OCI-LY3 (cell line): ENCODE results near the gene XCL2.
"Not testable (repeated sequence)": the region's sequence is repeated elsewhere in the genome, so short reads cannot be mapped to it uniquely, and the experiment has no call there.

Experiments used
- H2AFZ ChIP-seq: fragments of 200-600, 300-600 bp; shearing (Covaris generic); 2 replicates; pipeline ENCODE4 v1.6.0; 2014; ENCODE audit warnings: antibody characterized with exemption, low read depth, low read length
- H3K27ac ChIP-seq: fragments of 200-600, 300-600 bp; sonication (generic); 2 replicates; pipeline ENCODE4 v1.5.1; 2014; ENCODE audit warnings: mild to moderate bottlenecking, low read length, moderate library complexity, mixed read lengths
- H3K27me3 ChIP-seq: fragments of 200-600, 300-600 bp; sonication (generic); 2 replicates; pipeline ENCODE4 v1.6.1; 2014; ENCODE audit warnings: low read depth, low read length, mixed read lengths
- H3K36me3 ChIP-seq: fragments of 200-600, 300-600 bp; sonication (generic); replicated peaks from 2 replicates; pipeline ENCODE3; 2014; ENCODE audit warnings: low read depth, low read length, mixed read lengths
- H3K4me1 ChIP-seq: fragments of 300-600, 200-600 bp; sonication (generic); 2 replicates; pipeline ENCODE4 v1.6.1; 2014; ENCODE audit warnings: low read length, mixed read lengths
- H3K4me2 ChIP-seq: fragments of 200-600, 300-600 bp; sonication (generic); 2 replicates; pipeline ENCODE4 v1.6.1; 2014; ENCODE audit warnings: low read length, mixed read lengths
- H3K4me3 ChIP-seq: fragments of 300-600, 200-600 bp; sonication (generic); 2 replicates; pipeline ENCODE4 v1.5.1; 2014; ENCODE audit warnings: antibody characterized with exemption, mild to moderate bottlenecking, low read length, moderate library complexity
- H3K79me2 ChIP-seq: fragments of 300-600, 200-600 bp; shearing (Covaris generic); 2 replicates; pipeline ENCODE4 v1.6.1; 2014; ENCODE audit warnings: mild to moderate bottlenecking, low read length, mixed read lengths
- H3K9ac ChIP-seq: fragments of 300-600, 200-600 bp; shearing (Covaris generic); 2 replicates; pipeline ENCODE4 v1.6.0; 2014; ENCODE audit warnings: mild to moderate bottlenecking, low read length, moderate library complexity
- H3K9me3 ChIP-seq: fragments of 200-600, 300-600 bp; shearing (Covaris generic); 2 replicates; pipeline ENCODE4 v1.6.1; 2014; ENCODE audit warnings: low read length, mixed read lengths; ENCODE audit not compliant: insufficient read depth
- H4K20me1 ChIP-seq: fragments of 200-600, 300-600 bp; sonication (generic); 2 replicates; pipeline ENCODE4 v1.6.1; 2016; ENCODE audit warnings: low read length, mixed read lengths; ENCODE audit not compliant: insufficient read depth
- CTCF ChIP-seq: fragments of 200-600, 300-600 bp; sonication (generic); IDR thresholded peaks from 2 replicates; pipeline ENCODE4 v1.5.1; 2014; ENCODE audit warnings: antibody characterized with exemption, low read length, low read depth
- EZH2phosphoT487 ChIP-seq: fragments of 200-600 bp; shearing (Covaris generic); IDR thresholded peaks from 2 replicates; pipeline ENCODE4 v1.6.1; 2018; ENCODE audit warnings: antibody characterized with exemption, mixed run types, low read depth

The XCL2 gene

GRCh38 chr1:168543840-168544498, at the start of gene XCL2:
Gene XCL2, minus strand, starts transcription at chr1:168543997. Its CDS starts 33 bp downstream, at chr1:168543964.
- H4K20me1 ChIP-seq, H3K79me2 ChIP-seq, H3K27me3 ChIP-seq, H3K4me2 ChIP-seq, H3K4me3 ChIP-seq, H2AFZ ChIP-seq, H3K4me1 ChIP-seq, H3K36me3 ChIP-seq, H3K9ac ChIP-seq, H3K27ac ChIP-seq, H3K9me3 ChIP-seq: not testable (repeated sequence)

GRCh38 chr1:168591641-168592250, 47.9 kb upstream of the XCL2 start:
- H4K20me1 ChIP-seq, result no peaks in the 10 kb centered on the region
- H3K4me3 ChIP-seq, result no peak overlapping the region
- H3K4me1 ChIP-seq, result no peaks in the 10 kb centered on the region
- no peaks in the 10 kb centered on the region for H3K36me3 ChIP-seq
- no peak overlapping the region for H2AFZ ChIP-seq
- no peak overlapping the region for H3K27ac ChIP-seq
- peaks cover 32% of the 10 kb centered on the region; the same call in 1 of the 2 replicates for H3K27me3 ChIP-seq
- no peaks in the 10 kb centered on the region for H3K79me2 ChIP-seq
- TF ChIP-seq CTCF (no peak), EZH2phosphoT487 (no peak)
- H3K4me2 ChIP-seq, result no peak overlapping the region
- no peaks in the 10 kb centered on the region for H3K9me3 ChIP-seq
- no peak overlapping the region for H3K9ac ChIP-seq

- Histone ChIP-seq H3K4me1 (no peaks in the 10 kb centered on the region), H3K4me2 (no peak overlapping the region), H3K27ac (no peak overlapping the region), H2AFZ (no peak overlapping the region), H4K20me1 (no peaks in the 10 kb centered on the region), H3K9ac (no peak overlapping the region), H3K79me2 (no peaks in the 10 kb centered on the region), H3K9me3 (no peaks in the 10 kb centered on the region), H3K27me3 (peaks cover 32% of the 10 kb centered on the region; the same call in 1 of the 2 replicates), H3K4me3 (no peak overlapping the region), H3K36me3 (no peaks in the 10 kb centered on the region)
- TF ChIP-seq CTCF (no peak), EZH2phosphoT487 (no peak)
Observed at GRCh38 chr1:168591066-168591465, 47.3 kb upstream of the XCL2 start.

- H3K27ac ChIP-seq, result no peak overlapping the region
- no peak overlapping the region for H2AFZ ChIP-seq
- no peaks in the 10 kb centered on the region for H3K36me3 ChIP-seq
- no peaks in the 10 kb centered on the region for H3K4me1 ChIP-seq
- no peaks in the 10 kb centered on the region for H3K9me3 ChIP-seq
- no peaks in the 10 kb centered on the region for H4K20me1 ChIP-seq
- H3K27me3 ChIP-seq, result peaks cover 25% of the 10 kb centered on the region; the same call in 1 of the 2 replicates
- H3K9ac ChIP-seq, result no peak overlapping the region
- TF ChIP-seq CTCF (no peak), EZH2phosphoT487 (no peak)
- H3K79me2 ChIP-seq, result no peaks in the 10 kb centered on the region
- H3K4me3 ChIP-seq, result no peak overlapping the region
- H3K4me2 ChIP-seq, result no peak overlapping the region
Observed at GRCh38 chr1:168589167-168589566, 45.4 kb upstream of the XCL2 start.
